HCT116 (cell line): ENCODE results near the gene SIN3B.

Source experiments
- ATF3 ChIP-seq: IDR thresholded peaks from 2 replicates; pipeline ENCODE4 v1.6.1; 2012
- CTCF ChIP-seq, 3 experiments: fragments of 200-600 bp in 1 of 3; sonication (generic) in 1 of 3; IDR thresholded peaks in 2 of 3; conservative IDR thresholded peaks in 1 of 3; 2 replicates each; pipeline ENCODE4 v1.5.1; 2012 to 2017; ENCODE audit warnings: low read depth in 2 of 3, low read length in 2 of 3, antibody characterized with exemption in 1 of 3, borderline replicate concordance in 1 of 3, control low read depth in 1 of 3, mild to moderate bottlenecking in 1 of 3, mixed read lengths in 1 of 3, mixed run types in 1 of 3, moderate library complexity in 1 of 3; ENCODE audit not compliant: insufficient read depth in 1 of 3

- no peak for TF ChIP-seq ATF3
- TF ChIP-seq CTCF (IDR thresholded peaks at IDR 0.05 in 2 of 3, conservative IDR thresholded peaks at IDR 0.05 in 1 of 3; ENCODE audit: borderline replicate concordance in 1 of 3, insufficient read depth in 1 of 3, low read depth in 2 of 3, low read length in 2 of 3): no peak
Observed at GRCh38 chr19:16804176-16804575, 25.0 kb upstream of the SIN3B start.
